ENCODE measurements around the gene ACD.

Gene ACD

DNA sequence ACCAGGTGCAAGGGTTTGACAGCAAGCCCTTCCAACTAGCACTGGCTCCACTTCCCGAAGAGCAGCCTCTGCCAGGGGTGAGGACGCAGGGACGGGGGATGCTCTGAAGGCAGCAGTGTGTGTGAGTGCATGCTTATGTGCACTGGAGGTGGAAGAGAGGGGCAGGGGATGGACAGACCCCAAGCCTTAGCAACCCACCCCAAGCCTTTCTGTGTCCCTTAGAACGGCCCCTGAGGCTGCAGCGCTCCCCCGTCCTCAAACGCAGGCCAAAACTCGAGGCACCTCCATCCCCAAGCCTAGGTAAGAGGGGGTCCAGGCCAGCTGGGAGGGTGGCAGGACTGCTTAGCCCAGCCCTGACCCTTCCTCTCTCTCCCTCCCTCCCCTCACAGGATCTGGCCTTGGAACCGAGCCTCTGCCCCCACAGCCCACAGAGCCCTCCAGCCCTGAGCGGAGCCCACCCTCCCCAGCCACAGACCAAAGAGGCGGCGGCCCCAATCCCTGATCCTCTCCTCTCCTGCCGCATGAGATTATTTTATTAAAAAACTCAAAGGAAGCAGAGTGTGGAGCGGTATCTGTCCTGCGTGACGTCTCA, 2.9 kb downstream of the ACD start:
- H3K36me3 ChIP-seq (ENCODE audit: control insufficient read depth, insufficient read depth, low read length), result peaks cover 12% of the 10 kb centered on the region
- no peak overlapping the region for H3K4me3 ChIP-seq (ENCODE audit: low read depth, low read length)
- H3K27me3 ChIP-seq (ENCODE audit: control insufficient read depth, insufficient read depth, low read length), result peaks cover 5% of the 10 kb centered on the region
- H3K4me1 ChIP-seq (ENCODE audit: control insufficient read depth, insufficient read depth, low read length), result peaks cover 4% of the 10 kb centered on the region
- H3K9me3 ChIP-seq (ENCODE audit: control insufficient read depth, insufficient read depth, low read length), result no peaks in the 10 kb centered on the region
- no peak overlapping the region for H3K9ac ChIP-seq (ENCODE audit: low read depth, low read length)

DNA sequence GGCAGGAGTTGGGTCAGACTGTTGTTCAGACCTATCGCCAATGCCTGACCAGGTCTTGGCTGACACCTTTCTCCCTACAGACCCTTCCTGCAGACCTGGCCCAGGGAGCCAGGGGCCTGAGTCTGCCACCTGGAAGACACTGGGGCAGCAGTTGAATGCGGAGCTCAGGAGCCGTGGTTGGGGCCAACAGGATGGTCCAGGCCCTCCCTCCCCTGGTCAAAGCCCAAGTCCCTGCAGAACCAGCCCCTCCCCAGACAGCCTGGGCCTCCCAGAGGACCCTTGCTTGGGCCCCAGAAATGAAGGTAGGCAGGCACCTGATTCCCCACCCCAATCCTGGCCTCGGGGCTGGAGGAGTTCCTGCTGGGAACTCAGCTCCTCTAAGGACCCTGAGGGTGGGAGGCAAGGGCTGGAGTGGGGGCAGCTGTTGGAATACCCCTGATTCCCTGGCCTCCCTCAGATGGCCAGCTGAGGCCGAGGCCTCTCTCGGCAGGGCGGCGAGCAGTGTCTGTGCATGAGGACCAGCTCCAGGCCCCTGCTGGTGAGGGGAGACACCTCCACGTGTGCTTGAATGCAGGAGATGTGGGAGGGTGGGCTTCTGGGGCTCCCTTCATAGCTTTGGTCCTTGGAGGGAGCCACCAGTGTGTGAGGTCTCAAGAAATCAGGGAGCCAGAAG, 3.6 kb downstream of the ACD start:
- Histone ChIP-seq H3K4me3 (ENCODE audit: low read depth, low read length) (no peak overlapping the region), H3K4me1 (ENCODE audit: control insufficient read depth, insufficient read depth, low read length) (peaks cover 2% of the 10 kb centered on the region), H3K9me3 (ENCODE audit: control insufficient read depth, insufficient read depth, low read length) (no peaks in the 10 kb centered on the region), H3K27me3 (ENCODE audit: control insufficient read depth, insufficient read depth, low read length) (peaks cover 3% of the 10 kb centered on the region), H3K9ac (ENCODE audit: low read depth, low read length) (no peak overlapping the region), H3K36me3 (ENCODE audit: control insufficient read depth, insufficient read depth, low read length) (peaks cover 12% of the 10 kb centered on the region)

DNA sequence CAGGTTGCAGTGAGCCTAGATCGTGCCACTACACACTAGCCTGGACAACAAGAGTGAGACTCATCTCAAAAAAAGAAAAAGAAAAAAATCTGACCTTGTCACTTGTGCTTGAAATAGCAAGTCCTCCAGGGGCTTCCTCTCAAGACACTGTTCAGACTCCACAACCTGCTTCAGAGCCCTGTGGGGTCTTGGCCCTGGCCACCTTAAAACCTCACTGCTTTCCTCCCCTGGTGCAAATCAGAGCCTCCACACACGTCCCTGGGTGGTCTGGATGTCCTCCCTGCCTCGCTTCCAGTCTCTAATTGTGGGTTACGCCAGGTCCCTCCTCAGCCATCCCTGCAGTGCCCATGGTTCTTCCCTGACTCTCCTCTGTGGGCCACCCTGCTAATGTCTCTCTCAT, 4.7 kb downstream of the ACD start:
- no peak overlapping the region for H3K4me3 ChIP-seq (ENCODE audit: low read depth, low read length)
- H3K9me3 ChIP-seq (ENCODE audit: control insufficient read depth, insufficient read depth, low read length), result no peaks in the 10 kb centered on the region
- peaks cover 3% of the 10 kb centered on the region for H3K27me3 ChIP-seq (ENCODE audit: control insufficient read depth, insufficient read depth, low read length)
- peaks cover 12% of the 10 kb centered on the region for H3K36me3 ChIP-seq (ENCODE audit: control insufficient read depth, insufficient read depth, low read length)
- H3K4me1 ChIP-seq (ENCODE audit: control insufficient read depth, insufficient read depth, low read length), result peaks cover 2% of the 10 kb centered on the region
- no peak overlapping the region for H3K9ac ChIP-seq (ENCODE audit: low read depth, low read length)

DNA sequence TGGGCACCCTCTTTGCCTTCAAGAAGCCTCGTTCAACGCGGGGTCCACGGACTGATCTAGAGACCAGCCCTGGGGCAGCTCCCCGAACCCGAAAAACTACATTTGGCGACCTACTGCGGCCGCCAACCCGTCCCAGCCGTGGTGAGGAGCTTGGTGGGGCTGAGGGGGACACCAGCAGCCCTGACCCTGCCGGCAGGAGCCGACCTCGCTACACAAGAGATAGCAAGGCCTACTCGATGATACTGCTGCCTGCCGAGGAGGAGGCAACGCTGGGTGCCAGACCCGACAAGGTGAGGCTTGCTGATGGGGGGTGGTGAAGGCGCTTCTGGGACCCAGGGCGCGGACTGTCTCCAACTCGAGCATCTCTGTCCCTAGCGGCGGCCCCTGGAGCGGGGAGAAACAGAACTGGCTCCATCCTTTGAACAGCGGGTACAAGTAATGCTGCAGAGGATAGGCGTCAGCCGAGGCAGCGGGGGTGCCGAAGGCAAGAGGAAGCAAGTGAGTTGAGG, 5.6 kb downstream of the ACD start:
- Histone ChIP-seq H3K4me1 (ENCODE audit: control insufficient read depth, insufficient read depth, low read length) (peaks cover 4% of the 10 kb centered on the region), H3K9ac (ENCODE audit: low read depth, low read length) (no peak overlapping the region), H3K27me3 (ENCODE audit: control insufficient read depth, insufficient read depth, low read length) (peaks cover 3% of the 10 kb centered on the region)

GRCh38 chr16:67653789-67654402, 6.2 kb downstream of the ACD start:
- no peak overlapping the region for H3K9ac ChIP-seq (ENCODE audit: low read depth, low read length)
- peaks cover 1% of the 10 kb centered on the region for H3K27me3 ChIP-seq (ENCODE audit: control insufficient read depth, insufficient read depth, low read length)
- peaks cover 8% of the 10 kb centered on the region for H3K36me3 ChIP-seq (ENCODE audit: control insufficient read depth, insufficient read depth, low read length)
- peaks cover 2% of the 10 kb centered on the region for H3K4me1 ChIP-seq (ENCODE audit: control insufficient read depth, insufficient read depth, low read length)
- H3K9me3 ChIP-seq (ENCODE audit: control insufficient read depth, insufficient read depth, low read length), result no peaks in the 10 kb centered on the region
- peak overlapping the region; percentile 64 for H3K4me3 ChIP-seq (ENCODE audit: low read depth, low read length)

More for the DNA sequence above, 5.6 kb downstream of the ACD start:
- Histone ChIP-seq H3K4me3 (ENCODE audit: low read depth, low read length) (no peak overlapping the region), H3K36me3 (ENCODE audit: control insufficient read depth, insufficient read depth, low read length) (peaks cover 12% of the 10 kb centered on the region), H3K9me3 (ENCODE audit: control insufficient read depth, insufficient read depth, low read length) (no peaks in the 10 kb centered on the region)

GRCh38 chr16:67653128-67653788, 6.8 kb downstream of the ACD start:
- Histone ChIP-seq H3K4me3 (ENCODE audit: low read depth, low read length) (peak overlapping the region; percentile 64), H3K36me3 (ENCODE audit: control insufficient read depth, insufficient read depth, low read length) (peaks cover 3% of the 10 kb centered on the region), H3K4me1 (ENCODE audit: control insufficient read depth, insufficient read depth, low read length) (peaks cover 2% of the 10 kb centered on the region), H3K27me3 (ENCODE audit: control insufficient read depth, insufficient read depth, low read length) (peaks cover 3% of the 10 kb centered on the region), H3K9me3 (ENCODE audit: control insufficient read depth, insufficient read depth, low read length) (no peaks in the 10 kb centered on the region), H3K9ac (ENCODE audit: low read depth, low read length) (no peak overlapping the region)

DNA sequence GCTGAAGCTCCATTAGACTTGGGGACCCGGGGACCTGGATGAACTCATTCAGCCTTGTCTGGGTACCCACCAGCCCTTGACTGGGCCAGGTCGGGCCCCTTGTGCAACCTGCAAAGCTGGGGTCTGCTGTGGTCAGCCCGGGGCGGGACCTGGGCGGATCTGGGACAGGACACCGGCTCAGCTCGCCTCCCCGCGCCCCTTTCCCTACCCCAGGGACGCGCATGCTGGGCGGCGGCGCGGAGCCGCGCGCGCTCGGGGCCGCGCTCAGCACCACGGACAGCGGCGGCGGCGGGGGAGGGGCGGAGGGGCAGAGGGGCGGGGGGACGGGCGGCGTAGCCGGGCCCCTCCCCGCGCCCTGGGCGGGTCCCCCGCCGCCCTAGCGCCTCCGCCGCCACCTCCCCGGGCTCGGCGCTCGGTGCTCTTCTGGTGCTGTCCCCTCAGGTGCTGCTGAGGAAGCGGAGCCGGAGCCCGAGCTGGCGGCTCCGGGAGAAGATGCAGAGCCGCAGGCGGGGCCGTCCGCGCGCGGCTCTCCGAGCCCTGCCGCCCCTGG, 7.4 kb downstream of the ACD start:
- Histone ChIP-seq H3K4me3 (ENCODE audit: low read depth, low read length) (peak overlapping the region; percentile 64), H3K9ac (ENCODE audit: low read depth, low read length) (no peak overlapping the region), H3K27me3 (ENCODE audit: control insufficient read depth, insufficient read depth, low read length) (peaks cover 5% of the 10 kb centered on the region), H3K9me3 (ENCODE audit: control insufficient read depth, insufficient read depth, low read length) (no peaks in the 10 kb centered on the region), H3K36me3 (ENCODE audit: control insufficient read depth, insufficient read depth, low read length) (peaks cover 3% of the 10 kb centered on the region), H3K4me1 (ENCODE audit: control insufficient read depth, insufficient read depth, low read length) (peaks cover 2% of the 10 kb centered on the region)

DNA sequence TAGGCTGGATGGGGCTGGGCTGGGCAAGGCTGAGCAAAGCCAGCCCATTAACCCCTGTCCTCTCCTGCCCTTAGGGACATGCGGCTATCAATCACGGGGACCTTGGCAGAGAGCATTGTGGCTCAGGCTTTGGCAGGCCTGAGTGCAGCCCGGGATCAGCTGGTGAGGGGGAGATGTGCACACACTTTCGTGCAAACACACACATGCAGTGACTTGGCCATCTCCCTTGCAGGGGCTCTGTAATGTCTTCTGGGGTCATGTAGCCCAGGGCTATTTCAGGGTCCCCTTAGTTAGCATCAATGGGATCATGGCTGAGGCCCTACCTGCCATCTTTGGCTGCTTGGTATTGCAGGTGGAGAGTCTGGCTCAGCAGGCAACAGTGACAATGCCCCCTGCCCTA, 8.2 kb downstream of the ACD start:
- peaks cover 4% of the 10 kb centered on the region for H3K36me3 ChIP-seq (ENCODE audit: control insufficient read depth, insufficient read depth, low read length)
- H3K4me1 ChIP-seq (ENCODE audit: control insufficient read depth, insufficient read depth, low read length), result peaks cover 2% of the 10 kb centered on the region
- H3K9me3 ChIP-seq (ENCODE audit: control insufficient read depth, insufficient read depth, low read length), result no peaks in the 10 kb centered on the region
- peaks cover 5% of the 10 kb centered on the region for H3K27me3 ChIP-seq (ENCODE audit: control insufficient read depth, insufficient read depth, low read length)
- H3K9ac ChIP-seq (ENCODE audit: low read depth, low read length), result no peak overlapping the region
- no peak overlapping the region for H3K4me3 ChIP-seq (ENCODE audit: low read depth, low read length)

DNA sequence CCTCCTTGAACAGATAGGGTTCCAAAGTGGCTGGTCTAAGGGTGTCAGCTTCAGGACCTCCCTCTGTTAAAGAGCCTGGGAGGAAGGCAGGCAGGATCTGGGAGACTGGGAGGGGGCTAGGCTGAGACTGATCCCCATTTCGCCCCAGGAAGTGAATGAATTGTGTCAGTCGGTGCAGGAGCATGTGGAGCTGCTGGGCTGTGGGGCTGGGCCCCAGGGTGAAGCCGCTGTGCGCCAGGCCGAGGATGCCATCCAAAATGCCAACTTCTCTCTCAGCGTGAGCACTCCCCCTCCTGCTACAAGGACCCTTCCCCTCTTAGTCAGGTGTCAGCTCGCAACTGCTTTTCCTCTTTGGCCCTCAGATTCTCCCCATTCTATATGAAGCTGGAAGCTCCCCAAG, 9.0 kb downstream of the ACD start:
- peaks cover 5% of the 10 kb centered on the region for H3K27me3 ChIP-seq (ENCODE audit: control insufficient read depth, insufficient read depth, low read length)
- peaks cover 2% of the 10 kb centered on the region for H3K36me3 ChIP-seq (ENCODE audit: control insufficient read depth, insufficient read depth, low read length)
- no peaks in the 10 kb centered on the region for H3K9me3 ChIP-seq (ENCODE audit: control insufficient read depth, insufficient read depth, low read length)
- H3K4me1 ChIP-seq (ENCODE audit: control insufficient read depth, insufficient read depth, low read length), result peaks cover 2% of the 10 kb centered on the region
- no peak overlapping the region for H3K9ac ChIP-seq (ENCODE audit: low read depth, low read length)
- H3K4me3 ChIP-seq (ENCODE audit: low read depth, low read length), result no peak overlapping the region

- H3K9ac ChIP-seq (ENCODE audit: low read depth, low read length), result no peak overlapping the region
- H3K27me3 ChIP-seq (ENCODE audit: control insufficient read depth, insufficient read depth, low read length), result peaks cover 5% of the 10 kb centered on the region
- no peaks in the 10 kb centered on the region for H3K9me3 ChIP-seq (ENCODE audit: control insufficient read depth, insufficient read depth, low read length)
- peaks cover 2% of the 10 kb centered on the region for H3K36me3 ChIP-seq (ENCODE audit: control insufficient read depth, insufficient read depth, low read length)
- H3K4me3 ChIP-seq (ENCODE audit: low read depth, low read length), result no peak overlapping the region
- H3K4me1 ChIP-seq (ENCODE audit: control insufficient read depth, insufficient read depth, low read length), result peaks cover 2% of the 10 kb centered on the region
These were observed 10.0 kb downstream of the ACD start for GRCh38 chr16:67650023-67650422.

DNA sequence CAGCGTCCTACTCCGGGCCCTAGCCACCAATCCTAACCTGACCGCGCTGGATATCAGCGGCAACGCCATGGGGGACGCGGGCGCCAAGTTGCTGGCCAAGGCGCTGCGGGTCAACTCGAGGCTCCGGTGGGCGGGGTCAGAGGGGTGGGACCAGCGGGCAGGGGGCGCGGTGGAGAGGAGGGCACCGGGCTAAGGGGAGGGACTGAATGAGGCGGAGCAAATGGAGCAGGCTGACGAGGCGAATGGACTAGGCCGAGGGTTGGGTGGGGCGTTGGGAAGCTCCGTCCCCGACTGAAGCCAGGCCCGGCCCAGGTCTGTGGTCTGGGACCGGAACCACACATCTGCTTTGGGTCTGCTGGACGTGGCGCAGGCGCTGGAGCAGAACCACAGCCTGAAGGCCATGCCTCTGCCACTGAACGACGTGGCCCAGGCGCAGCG, 10.5 kb downstream of the ACD start:
- H3K9me3 ChIP-seq (ENCODE audit: control insufficient read depth, insufficient read depth, low read length), result no peaks in the 10 kb centered on the region
- H3K4me3 ChIP-seq (ENCODE audit: low read depth, low read length), result no peak overlapping the region
- peaks cover 2% of the 10 kb centered on the region for H3K36me3 ChIP-seq (ENCODE audit: control insufficient read depth, insufficient read depth, low read length)
- peaks cover 2% of the 10 kb centered on the region for H3K4me1 ChIP-seq (ENCODE audit: control insufficient read depth, insufficient read depth, low read length)
- peaks cover 5% of the 10 kb centered on the region for H3K27me3 ChIP-seq (ENCODE audit: control insufficient read depth, insufficient read depth, low read length)
- H3K9ac ChIP-seq (ENCODE audit: low read depth, low read length), result no peak overlapping the region

Measured in iPS-15b (cell line).